K562 (cell line): ENCODE measurements around the gene ALDOB.

Experiments
- CCAR2 ChIP-seq: fragments of 200-400 bp; formaldehyde crosslinking; IDR thresholded peaks from 2 replicates; pipeline ENCODE4 v1.6.1; 2017; ENCODE audit warnings: mild to moderate bottlenecking, low read depth, low read length
- CTCF ChIP-seq, 3 experiments: IDR thresholded peaks in 2 of 3; conservative IDR thresholded peaks in 1 of 3; 2 replicates each; pipeline ENCODE4 v1.5.1; 2011 to 2012; ENCODE audit warnings: low read length in 3 of 3, mild to moderate bottlenecking in 3 of 3, control low read depth in 2 of 3, improper control_type of control experiment in 1 of 3, inconsistent platforms in 1 of 3, low read depth in 1 of 3, mixed read lengths in 1 of 3, moderate library complexity in 1 of 3; ENCODE audit not compliant: insufficient read depth in 2 of 3
- KDM5B ChIP-seq: fragments of 200-600 bp; sonication (generic); IDR thresholded peaks from 2 replicates; pipeline ENCODE4 v1.6.1; 2012; ENCODE audit warnings: low read depth, mild to moderate bottlenecking, moderate library complexity, low read length, control low read depth, inconsistent platforms; ENCODE audit not compliant: insufficient replicate concordance
- ZC3H11A ChIP-seq: IDR thresholded peaks from 2 replicates; pipeline ENCODE4 v1.6.1; 2012; ENCODE audit warnings: low read depth, low read length, improper control_type of control experiment

GRCh38 chr9:101415578-101415977, 20.0 kb downstream of the ALDOB start:
- TF ChIP-seq KDM5B, result no peak
- TF ChIP-seq ZC3H11A, result no peak
- no peak for TF ChIP-seq CCAR2
- no peak for TF ChIP-seq CTCF (IDR thresholded peaks at IDR 0.05 in 2 of 3, conservative IDR thresholded peaks at IDR 0.05 in 1 of 3; ENCODE audit: insufficient read depth in 2 of 3, low read depth in 1 of 3, low read length in 3 of 3)
